GM23248 (cell line): ENCODE results near the gene HSD17B3. TPM values are rescaled to one million over a fixed set of nuclear protein-coding genes. Genes with fewer than 3 reads are reported as not detected.

ENCODE experiments used
- DNase-seq: peaks from one replicate; pipeline ENCODE4 v3.0.0-alpha.2; 2015
- H2AFZ ChIP-seq: fragments of 200-600 bp; sonication (generic); 2 replicates; pipeline ENCODE4 v1.6.1; 2016; ENCODE audit warnings: antibody characterized with exemption
- H3F3A ChIP-seq: fragments of 200-600 bp; sonication (generic); 2 replicates; pipeline ENCODE4 v1.6.1; 2016; ENCODE audit warnings: mild to moderate bottlenecking, antibody characterized with exemption, mixed run types; ENCODE audit not compliant: insufficient read depth
- H3K27ac ChIP-seq: fragments of 200-600 bp; sonication (generic); 2 replicates; pipeline ENCODE4 v1.5.1; 2016; ENCODE audit warnings: mild to moderate bottlenecking
- H3K27me3 ChIP-seq: fragments of 200-600 bp; sonication (generic); replicated peaks from 2 replicates; pipeline ENCODE4 v1.6.1; 2016; ENCODE audit warnings: mild to moderate bottlenecking; ENCODE audit not compliant: insufficient read depth
- H3K36me3 ChIP-seq: fragments of 200-600 bp; sonication (generic); 2 replicates; pipeline ENCODE4 v1.6.1; 2016; ENCODE audit warnings: low read depth, mild to moderate bottlenecking
- H3K4me1 ChIP-seq: fragments of 200-600 bp; sonication (generic); 2 replicates; pipeline ENCODE4 v1.6.1; 2016; ENCODE audit warnings: mild to moderate bottlenecking; ENCODE audit not compliant: insufficient read depth
- H3K4me2 ChIP-seq: fragments of 200-600 bp; sonication (generic); one replicate; pipeline ENCODE4 v1.6.1; 2016; ENCODE audit warnings: mild to moderate bottlenecking; ENCODE audit not compliant: unreplicated experiment
- H3K4me3 ChIP-seq: fragments of 200-600 bp; sonication (generic); 2 replicates; pipeline ENCODE4 v1.5.1; 2016; ENCODE audit warnings: mild to moderate bottlenecking
- H3K79me2 ChIP-seq: fragments of 200-600 bp; sonication (generic); 2 replicates; pipeline ENCODE4 v1.6.1; 2016; ENCODE audit warnings: mild to moderate bottlenecking; ENCODE audit not compliant: insufficient read depth
- H3K9ac ChIP-seq: fragments of 200-600 bp; sonication (generic); 2 replicates; pipeline ENCODE4 v1.6.1; 2016; ENCODE audit warnings: mild to moderate bottlenecking
- H3K9me2 ChIP-seq: fragments of 200-600 bp; sonication (generic); 2 replicates; pipeline ENCODE4 v1.6.1; 2016; ENCODE audit warnings: mixed run types, mild to moderate bottlenecking, moderate library complexity; ENCODE audit not compliant: insufficient read depth
- H3K9me3 ChIP-seq: fragments of 200-600 bp; sonication (generic); one replicate; pipeline ENCODE4 v1.6.1; 2017; ENCODE audit warnings: low read depth
- H4K20me1 ChIP-seq: fragments of 200-600 bp; sonication (generic); 2 replicates; pipeline ENCODE4 v1.6.0; 2016; ENCODE audit not compliant: insufficient read depth
- EZH2 ChIP-seq: fragments of 200-600 bp; sonication (generic); IDR thresholded peaks from 2 replicates; pipeline ENCODE4 v1.6.1; 2018; ENCODE audit warnings: antibody characterized with exemption, mild to moderate bottlenecking; ENCODE audit not compliant: insufficient read depth, poor library complexity, severe bottlenecking
- EZH2phosphoT487 ChIP-seq: fragments of 200-600 bp; sonication (generic); IDR thresholded peaks from 2 replicates; pipeline ENCODE4 v1.6.1; 2018; ENCODE audit warnings: antibody characterized with exemption, moderate library complexity, mild to moderate bottlenecking, low read depth; ENCODE audit not compliant: insufficient read depth
- WGBS, 2 experiments: methylation state at CpG; one replicate each; pipeline ENCODE4 v1.1.6; 2015 to 2017; ENCODE audit warnings: low lambda C conversion rate in 2 of 2, low coverage in 1 of 2; ENCODE audit errors: missing lambda C conversion rate in 2 of 2; 5-methylcytosine and 5-hydroxymethylcytosine counted together
- in situ Hi-C: fragments of 300-500 bp; cut with MboI; formaldehyde crosslinking; loops from 2 replicates; pipeline ENCODE4 v1.15.0; 2020
- polyA plus RNA-seq: library from polyadenylated mRNA; unstranded; fragments of >200 nt; fragmentation: Nextera tagmentation; extraction: Ambion mirVana; gene quantifications from 2 replicates; pipeline ENCODE4 v1.2.1, GENCODE V29; 2016
- total RNA-seq: library from RNA; depleted of rRNA; stranded (reverse); fragments of >200 nt; shearing (Covaris generic); gene quantifications from 2 replicates; pipeline ENCODE4 v1.2.3, GENCODE V29; 2014

The HSD17B3 gene
- total and polyA plus RNA-seq, 2 experiments from 2014 or later, result not detected

DNA sequence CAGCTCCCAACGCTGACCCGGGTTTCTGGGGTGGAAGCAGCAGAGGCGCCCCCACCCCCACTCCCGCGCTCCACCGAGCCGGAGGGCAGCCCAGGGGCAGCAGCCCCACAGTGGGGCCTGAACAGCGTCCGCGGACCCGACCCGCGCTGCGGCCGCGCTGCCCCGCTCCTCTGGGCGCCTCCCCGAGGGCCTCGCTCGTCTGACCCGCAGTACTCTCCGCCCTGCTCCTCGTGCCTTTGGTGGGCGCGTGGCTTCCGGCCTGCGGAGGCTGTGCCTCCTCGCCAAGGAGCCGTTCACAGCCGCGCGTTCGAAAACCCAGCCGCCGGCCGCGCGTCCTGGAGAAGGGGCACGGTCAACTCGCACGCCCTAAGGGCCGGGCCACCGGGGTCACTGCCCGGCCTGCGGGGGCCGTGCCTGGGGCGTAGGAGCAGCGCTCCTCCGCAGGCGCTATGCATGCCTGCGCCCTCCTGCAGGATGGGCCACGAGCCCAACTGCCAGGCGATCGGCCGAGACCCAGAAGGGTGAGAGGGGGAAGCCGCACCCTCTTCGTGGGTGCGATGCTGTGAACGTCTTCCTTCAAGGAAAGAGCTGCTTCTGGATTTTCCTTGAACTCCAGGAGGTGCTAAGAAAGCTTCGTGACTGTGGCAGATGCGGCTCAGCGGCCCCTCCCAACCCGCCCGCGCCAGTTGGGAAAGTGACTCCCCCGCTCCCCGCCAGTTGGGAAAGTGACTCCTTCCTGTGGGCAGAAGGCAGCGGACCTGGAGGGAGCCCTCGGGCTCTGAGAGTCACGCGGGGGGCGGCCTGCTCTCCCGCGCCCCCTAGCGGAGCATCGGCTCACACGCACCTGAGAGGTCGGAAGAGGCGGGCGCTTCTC, 82.7 kb downstream of the HSD17B3 start:
- Histone ChIP-seq H4K20me1 (no peaks in the 10 kb centered on the region), H3K9ac (no peak overlapping the region), H3K9me2 (no peaks in the 10 kb centered on the region), H3K4me2 (no peak overlapping the region), H3K79me2 (no peaks in the 10 kb centered on the region), H3F3A (no peaks in the 10 kb centered on the region), H3K9me3 (peaks cover under 1% of the 10 kb centered on the region), H3K27ac (no peak overlapping the region), H3K36me3 (no peaks in the 10 kb centered on the region), H3K4me3 (no peak overlapping the region), H3K27me3 (0 out of 2 replicates have a peak, but pooled peaks cover 16% of the 10 kb centered on the region), H3K4me1 (no peaks in the 10 kb centered on the region), H2AFZ (peak overlapping the region; percentile 57; the same call in 1 of the 2 replicates)
- in situ Hi-C loops, result loop anchor here (25.0 kb wide), 1 partner anchor 482 kb away; no protein-coding TSS in a partner anchor
- TF ChIP-seq EZH2phosphoT487, result no peak
- no peak for TF ChIP-seq EZH2
- peak; percentile 77 for DNase-seq
- WGBS, 2 experiments, result 36 to 37% methylated on average over 45 to 79 of the region's 81 CpGs

DNA sequence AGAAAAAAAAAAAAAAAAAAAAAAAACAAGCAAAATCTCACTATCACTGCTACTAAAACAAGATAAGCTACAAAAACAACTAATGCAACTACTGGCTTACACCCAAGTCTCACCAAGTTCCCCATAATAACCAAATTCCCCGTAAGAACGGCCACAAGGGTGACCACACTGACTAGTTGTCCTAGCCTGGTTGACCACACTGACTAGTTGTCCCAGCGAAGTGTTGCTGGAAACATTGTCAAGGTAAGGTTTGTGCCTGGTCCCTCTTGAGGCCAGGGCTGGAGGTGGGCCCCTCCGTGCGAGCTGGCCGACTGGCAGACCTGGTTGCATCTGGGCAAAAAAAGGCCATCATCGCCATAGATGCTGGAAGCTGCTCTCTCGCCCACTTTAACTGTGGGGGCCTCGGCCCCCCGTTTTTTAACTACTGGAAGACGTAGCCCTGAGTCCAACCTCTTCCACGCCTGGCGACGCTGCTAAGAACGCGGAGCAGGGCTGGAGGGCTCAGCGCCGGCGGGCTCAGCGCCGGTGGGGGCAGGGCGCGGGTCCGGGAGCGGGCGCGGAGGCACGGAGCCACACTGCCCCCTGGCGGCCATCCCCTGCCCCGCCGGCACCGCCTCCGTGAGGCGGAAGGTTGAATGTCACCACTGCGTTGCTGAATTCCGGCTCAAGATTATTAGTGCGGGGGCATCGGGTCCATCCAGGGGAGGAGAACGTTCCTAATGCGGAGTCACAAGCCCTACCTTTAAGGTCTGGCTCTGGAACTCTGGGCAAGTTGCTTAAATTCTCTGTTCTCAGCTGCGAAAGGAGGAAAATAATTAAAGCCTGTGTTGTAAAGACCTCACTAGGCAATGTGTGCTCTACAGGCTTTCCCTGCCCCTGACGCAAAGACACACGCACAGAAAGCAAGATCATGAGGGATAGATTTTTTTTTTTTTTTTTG, 84.0 kb downstream of the HSD17B3 start:
- Histone ChIP-seq H3K9me2 (no peaks in the 10 kb centered on the region), H3K9me3 (no peaks in the 10 kb centered on the region), H2AFZ (peak overlapping the region; percentile 79), H3F3A (no peaks in the 10 kb centered on the region), H3K27me3 (peaks cover 13% of the 10 kb centered on the region; the same call in 1 of the 2 replicates), H3K4me2 (peak overlapping the region; percentile 82), H3K36me3 (no peaks in the 10 kb centered on the region), H3K4me3 (peak overlapping the region; percentile 66), H3K9ac (peak overlapping the region; percentile 37; the same call in 1 of the 2 replicates), H3K4me1 (no peaks in the 10 kb centered on the region), H3K27ac (no peak overlapping the region), H4K20me1 (no peaks in the 10 kb centered on the region), H3K79me2 (no peaks in the 10 kb centered on the region)
- in situ Hi-C loops, result loop anchor here (25.0 kb wide), 1 partner anchor 481 kb away; no protein-coding TSS in a partner anchor
- TF ChIP-seq EZH2phosphoT487 (no peak), EZH2 (no peak)
- DNase-seq, result peak; percentile 80
- 9 to 13% methylated on average over 34 to 39 of the region's 43 CpGs for WGBS, 2 experiments

DNA sequence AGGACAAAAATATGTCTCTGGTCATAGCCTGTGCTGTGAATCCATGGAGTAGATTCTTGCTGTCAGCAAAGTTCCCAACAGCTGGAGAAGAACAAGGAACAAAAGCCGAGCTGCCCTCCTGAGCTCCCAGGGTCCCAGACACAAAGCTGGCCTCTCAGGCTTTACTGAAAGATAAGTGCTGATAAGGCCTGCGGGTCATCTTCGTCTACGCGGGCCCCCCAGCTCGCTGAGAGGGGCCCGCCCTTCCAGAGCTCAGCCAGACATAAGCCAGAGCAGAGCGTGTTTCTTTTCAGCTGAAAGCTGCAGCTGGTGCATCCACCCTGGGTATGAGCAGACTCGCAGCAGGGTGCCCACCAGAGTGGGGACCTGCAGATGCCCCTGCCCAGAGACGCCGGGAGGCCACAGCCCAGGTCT, 84.7 kb downstream of the HSD17B3 start:
- no peaks in the 10 kb centered on the region for H3K9me2 ChIP-seq
- no peaks in the 10 kb centered on the region for H3K4me1 ChIP-seq
- peaks cover 13% of the 10 kb centered on the region; the same call in 1 of the 2 replicates for H3K27me3 ChIP-seq
- in situ Hi-C loops, result loop anchor here (25.0 kb wide), 1 partner anchor 480 kb away; no protein-coding TSS in a partner anchor
- H3K4me3 ChIP-seq, result no peak overlapping the region
- no peaks in the 10 kb centered on the region for H4K20me1 ChIP-seq
- 88 to 90% methylated on average over 11 of the region's 11 CpGs for WGBS, 2 experiments
- no peaks in the 10 kb centered on the region for H3K9me3 ChIP-seq
- H3K27ac ChIP-seq, result no peak overlapping the region
- H2AFZ ChIP-seq, result no peak overlapping the region
- H3K4me2 ChIP-seq, result no peak overlapping the region
- H3F3A ChIP-seq, result no peaks in the 10 kb centered on the region
- no peaks in the 10 kb centered on the region for H3K36me3 ChIP-seq
- DNase-seq, result no peak
- no peak overlapping the region for H3K9ac ChIP-seq
- no peaks in the 10 kb centered on the region for H3K79me2 ChIP-seq
- TF ChIP-seq EZH2phosphoT487, result no peak
- no peak for TF ChIP-seq EZH2

DNA sequence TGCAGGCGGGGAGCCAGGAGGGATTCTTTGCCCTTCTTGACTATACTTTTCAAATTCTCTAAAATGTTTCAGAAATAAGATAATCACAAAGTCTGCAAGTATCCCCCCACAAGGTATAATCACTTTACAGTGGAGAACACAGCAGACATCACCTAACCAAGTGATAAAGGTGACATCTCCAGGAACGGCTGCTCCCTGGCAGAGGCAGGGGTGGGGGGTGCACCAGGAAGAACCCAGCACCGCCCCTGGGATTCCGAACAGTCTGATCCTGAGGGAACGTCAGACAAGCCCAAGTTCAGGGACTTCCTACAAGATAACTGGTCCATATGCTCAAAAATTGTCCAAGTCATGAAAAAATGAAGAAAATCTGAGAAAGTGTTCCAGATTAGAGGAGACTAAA, 85.4 kb downstream of the HSD17B3 start:
- TF ChIP-seq EZH2phosphoT487, result no peak
- TF ChIP-seq EZH2, result no peak
- in situ Hi-C loops, result loop anchor here (25.0 kb wide), 1 partner anchor 479 kb away; no protein-coding TSS in a partner anchor
- Histone ChIP-seq H3F3A (no peaks in the 10 kb centered on the region), H3K79me2 (no peaks in the 10 kb centered on the region), H3K9me3 (no peaks in the 10 kb centered on the region), H3K27me3 (peaks cover 13% of the 10 kb centered on the region; the same call in 1 of the 2 replicates), H3K9me2 (no peaks in the 10 kb centered on the region), H3K9ac (no peak overlapping the region), H3K36me3 (no peaks in the 10 kb centered on the region), H3K4me1 (no peaks in the 10 kb centered on the region), H3K27ac (no peak overlapping the region), H2AFZ (no peak overlapping the region), H4K20me1 (no peaks in the 10 kb centered on the region), H3K4me3 (no peak overlapping the region), H3K4me2 (no peak overlapping the region)
- no peak for DNase-seq
- WGBS, 2 experiments, result 75 to 76% methylated on average over 5 of the region's 5 CpGs
